HepG2 (cell line): Measurements from ENCODE around the gene TMEM44. TPM values are rescaled to one million over a fixed set of nuclear protein-coding genes. Genes with fewer than 3 reads are reported as not detected.

Experiments
- ATAC-seq: fragments of 200-7000 bp; cut with Tn5 transposase; 3 replicates; pipeline ENCODE4 v1.9.1; 2020; ENCODE audit warnings: mild to moderate bottlenecking, moderate library complexity
- BruUV-seq: library from RNA; stranded (reverse); fragments of 400-500 nt; replicated peaks from 2 replicates; lab custom pipeline; 2021; lab: Mats Ljungman, UMichigan
- CTCF ChIA-PET: fragments of 300-600 bp; formaldehyde crosslinking; extraction: SDS; loops from one replicate; lab custom pipeline; 2021; ENCODE audit warnings: low total read pairs, inconsistent platforms, low intra/inter-chr PET ratio; lab: Yijun Ruan, JAX
- POLR2A ChIA-PET: fragments of 350-600 bp; sonication (Branson Sonifier 250); formaldehyde crosslinking; loops from one replicate; lab custom pipeline; 2020; ENCODE audit warnings: antibody characterized with exemption, inconsistent platforms; lab: Yijun Ruan, JAX
- DNase-seq: peaks from one replicate; pipeline ENCODE4 v3.0.0-alpha.2; 2015; ENCODE audit warnings: low spot score
- FAIRE-seq: peaks from 3 replicates; lab custom pipeline; 2011; peaks lifted over from hg19 to GRCh38; lab: Jason Lieb, UNC
- H2AFZ ChIP-seq: one replicate; pipeline ENCODE4 v1.6.1; 2011; ENCODE audit warnings: low read length, inconsistent platforms
- H3K27ac ChIP-seq: fragments of 300-600 bp; 3 replicates; pipeline ENCODE4 v1.8.0; 2011; ENCODE audit warnings: mixed run types, mild to moderate bottlenecking, mixed read lengths, low read length, inconsistent platforms; ENCODE audit not compliant: insufficient read depth; ENCODE audit errors: extremely low read length
- H3K27me3 ChIP-seq, 2 experiments: fragments of 200-600 bp in 1 of 2; 2 replicates in 1 of 2; 3 replicates in 1 of 2; pipeline versions ENCODE4 v1.6.0 to v1.8.0; 2011; ENCODE audit warnings: low read length in 2 of 2, mild to moderate bottlenecking in 2 of 2, moderate library complexity in 2 of 2, inconsistent platforms in 1 of 2; ENCODE audit not compliant: insufficient read depth in 2 of 2, control insufficient read depth in 1 of 2
- H3K36me3 ChIP-seq, 2 experiments: fragments of 200-600 bp in 1 of 2; replicated peaks in 1 of 2; 2 replicates in 1 of 2; 3 replicates in 1 of 2; pipeline versions ENCODE4 v1.5.1 to v1.8.0; 2011; ENCODE audit warnings: low read length in 2 of 2, inconsistent platforms in 1 of 2; ENCODE audit not compliant: insufficient read depth in 2 of 2, control insufficient read depth in 1 of 2
- H3K4me1 ChIP-seq: 2 replicates; pipeline ENCODE4 v1.5.1; 2012; ENCODE audit warnings: low read length, inconsistent platforms; ENCODE audit not compliant: insufficient read depth
- H3K4me2 ChIP-seq: 2 replicates; pipeline ENCODE4 v1.6.0; 2011; ENCODE audit warnings: low read depth, low read length, inconsistent platforms
- H3K4me3 ChIP-seq, 3 experiments: fragments of 200-600 bp in 1 of 3; sonication (generic), shearing (Covaris generic) in 1 of 3; replicated peaks in 1 of 3; 2 replicates each; pipeline ENCODE4 v1.5.1; 2011 to 2016; ENCODE audit warnings: low read length in 3 of 3, inconsistent platforms in 2 of 3, low read depth in 2 of 3, mild to moderate bottlenecking in 2 of 3, control low read depth in 1 of 3, mixed read lengths in 1 of 3; ENCODE audit not compliant: insufficient read depth in 1 of 3
- H3K79me2 ChIP-seq: one replicate; pipeline ENCODE4 v1.6.1; 2011; ENCODE audit warnings: low read length, inconsistent platforms; ENCODE audit not compliant: insufficient read depth
- H3K9ac ChIP-seq: 2 replicates; pipeline ENCODE4 v1.6.0; 2011; ENCODE audit warnings: mild to moderate bottlenecking, low read depth, low read length, inconsistent platforms; ENCODE audit not compliant: insufficient read depth
- H3K9me3 ChIP-seq: 2 replicates; pipeline ENCODE4 v1.5.1; 2012; ENCODE audit warnings: mild to moderate bottlenecking, low read length
- H4K20me1 ChIP-seq: 2 replicates; pipeline ENCODE4 v1.6.0; 2011; ENCODE audit warnings: inconsistent platforms, mild to moderate bottlenecking, low read length, moderate library complexity; ENCODE audit not compliant: insufficient read depth
- PBX2 ChIP-seq: IDR thresholded peaks from 2 replicates; pipeline ENCODE4 v1.6.1; 2016; ENCODE audit warnings: control low read depth
- SMC3 ChIP-seq: IDR thresholded peaks from 2 replicates; pipeline ENCODE4 v1.6.1; 2011; ENCODE audit warnings: low read length, improper control_type of control experiment
- TERF1 ChIP-seq: sonication (generic); formaldehyde crosslinking; IDR thresholded peaks from 2 replicates; pipeline ENCODE4 v1.8.0; 2022; ENCODE audit warnings: mild to moderate bottlenecking, missing genetic modification reagents, moderate library complexity
- ZNF18 ChIP-seq: sonication (generic); formaldehyde crosslinking; IDR thresholded peaks from 2 replicates; pipeline ENCODE4 v1.8.0; 2022; ENCODE audit warnings: mild to moderate bottlenecking, missing genetic modification reagents; ENCODE audit not compliant: insufficient replicate concordance
- WGBS: methylation state at CpG from one replicate; pipeline ENCODE4 v1.1.6; 2017; ENCODE audit warnings: low lambda C conversion rate; 5-methylcytosine and 5-hydroxymethylcytosine counted together
- in situ Hi-C: cut with HindIII; loops from 2 replicates; pipeline ENCODE4 v1.10.0; 2017; ENCODE audit warnings: low pct_unique_long_range_greater_than_20kb; ENCODE audit not compliant: extremely low pct_ligation_motif_present
- intact Hi-C: fragments of 100-400 bp; cut with micrococcal nuclease; formaldehyde crosslinking; loops from one replicate; pipeline ENCODE4 v1.10.0; 2022; ENCODE audit not compliant: unreplicated experiment
- polyA plus RNA-seq, 8 experiments: library from polyadenylated mRNA; depleted of rRNA in 3 of 8; stranded (reverse) in 7 of 8; unstranded in 1 of 8; fragments of >200 nt; fragmentation: Illumina TruSeq in 4 of 8; extraction: Trizol in 4 of 8; gene quantifications; 2 replicates each; pipeline versions ENCODE4 v1.2.1 to v1.2.3, GENCODE V29; 2011 to 2016; ENCODE audit warnings: low read depth in 4 of 8, missing spikeins in 1 of 8, mixed read lengths in 1 of 8; ENCODE audit not compliant: insufficient read depth in 1 of 8
- total RNA-seq, 5 experiments: library from RNA; depleted of rRNA; stranded (reverse); fragments of >200 nt; fragmentation: Illumina TruSeq; extraction: Trizol; gene quantifications; 2 replicates each; pipeline ENCODE4 v1.2.3, GENCODE V29; 2016; ENCODE audit warnings: low read depth in 1 of 5

Gene TMEM44
- total and polyA plus RNA-seq, 2 of the 13 experiments (the other 11 are each of a cell fraction or from before 2014, with no cell fraction given): 7.3 to 13.8 TPM

- TF ChIP-seq SMC3 (peak; percentile 42; the same call in 1 of the 2 replicates), ZNF18 (CRISPR knock-in tag) (no peak), TERF1 (no peak)
Observed at GRCh38 chr3:194671511-194671899, 38.3 kb upstream of the TMEM44 start (continued).

- H3K27ac ChIP-seq: no peak overlapping the region
- H2AFZ ChIP-seq: no peak overlapping the region
- CTCF ChIA-PET: no interaction called here
- H3K4me2 ChIP-seq: no peak overlapping the region
- POLR2A ChIA-PET: no interaction called here
- no peak overlapping the region for H3K4me3 ChIP-seq
- no TSS peak for BruUV-seq
- no peak overlapping the region for H3K9ac ChIP-seq
- peaks cover 19% of the 10 kb centered on the region for H3K79me2 ChIP-seq
- no peaks in the 10 kb centered on the region for H4K20me1 ChIP-seq
- ATAC-seq (no peak), DNase-seq (no peak), FAIRE-seq (no peak)
- no peaks in the 10 kb centered on the region; a peak in 1 of 5 replicates for H3K27me3 ChIP-seq
- peaks cover 16% of the 10 kb centered on the region for H3K4me1 ChIP-seq
- H3K36me3 ChIP-seq: peaks cover 7 to 37% of the 10 kb centered on the region in 2 experiments
- 86% methylated on average over 7 of the region's 7 CpGs for WGBS
- TF ChIP-seq PBX2 (CRISPR knock-in tag): no peak
- H3K9me3 ChIP-seq: no peaks in the 10 kb centered on the region
- intact Hi-C loops (no loop called here), in situ Hi-C loops (no loop called here)
Observed at GRCh38 chr3:194667363-194667762, 34.1 kb upstream of the TMEM44 start.
